Activated naive CD4-positive, alpha-beta T cell treated with anti-CD3 and anti-CD28 coated beads for 36 hours (primary cell): ENCODE data around the gene APBA2. TPM values are rescaled to one million over a fixed set of nuclear protein-coding genes. Genes with fewer than 3 reads are reported as not detected.
"Not testable (repeated sequence)": the region's sequence is repeated elsewhere in the genome, so short reads cannot be mapped to it uniquely, and the experiment has no call there.

Experiments used
- CTCF ChIA-PET: fragments of 350-600 bp; sonication (Branson Sonifier 250); formaldehyde crosslinking; loops from one replicate; lab custom pipeline; 2021; ENCODE audit warnings: antibody characterized with exemption; lab: Charles Lee
- DNase-seq: peaks from one replicate; pipeline ENCODE4 v3.0.0-alpha.2; 2020
- H3K27ac Mint-ChIP-seq: one replicate; pipeline ENCODE4 v1.8.0; 2021; ENCODE audit warnings: mild to moderate bottlenecking, mixed read lengths
- H3K27me3 Mint-ChIP-seq: one replicate; pipeline ENCODE4 v1.8.0; 2021; ENCODE audit warnings: low read depth, mixed read lengths
- H3K36me3 Mint-ChIP-seq: one replicate; pipeline ENCODE4 v1.8.0; 2021; ENCODE audit warnings: low read depth, mixed read lengths
- H3K4me1 Mint-ChIP-seq: one replicate; pipeline ENCODE4 v1.8.0; 2021; ENCODE audit warnings: low read depth, mixed read lengths
- H3K4me3 Mint-ChIP-seq: one replicate; pipeline ENCODE4 v1.8.0; 2021; ENCODE audit warnings: mild to moderate bottlenecking, moderate library complexity, mixed read lengths
- H3K9me3 Mint-ChIP-seq: one replicate; pipeline ENCODE4 v1.8.0; 2021; ENCODE audit warnings: mixed read lengths
- intact Hi-C: fragments of 100-400 bp; cut with micrococcal nuclease; formaldehyde crosslinking; loops from one replicate; pipeline ENCODE4 v1.15.1; 2023
- total RNA-seq, 2 experiments: library from RNA; stranded (reverse); gene quantifications; one replicate each; pipeline ENCODE4 v1.2.3, GENCODE V29; 2021

Gene APBA2
- total RNA-seq, 2 experiments from 2014 or later = 16.2 to 18.3 TPM

DNA sequence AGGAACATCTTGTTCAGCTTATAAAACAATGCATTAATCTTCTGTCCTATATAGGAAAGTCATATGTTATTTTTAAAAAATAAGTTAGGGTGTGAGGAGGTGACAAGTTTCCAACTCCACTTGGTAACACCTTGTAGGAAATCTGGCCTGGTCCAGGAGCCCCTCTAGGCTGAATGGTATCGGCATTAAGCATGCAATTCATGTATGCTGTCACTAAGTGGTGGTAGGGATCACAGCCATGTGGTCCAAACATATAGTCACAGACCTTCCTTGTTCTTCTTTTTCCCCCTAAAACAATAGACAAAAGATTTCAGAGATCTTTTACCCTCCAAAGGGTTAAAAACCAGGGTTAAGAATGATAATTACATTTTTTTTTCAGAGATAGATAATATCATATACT, 4.2 kb upstream of the APBA2 start:
- H3K27me3 Mint-ChIP-seq = no peaks in the 10 kb centered on the region
- H3K4me1 Mint-ChIP-seq = peaks cover 3% of the 10 kb centered on the region
- no peaks in the 10 kb centered on the region for H3K9me3 Mint-ChIP-seq
- no peak for DNase-seq
- H3K27ac Mint-ChIP-seq = no peak overlapping the region
- intact Hi-C loops = loop anchor here (1.0 to 2.0 kb wide), 2 partner anchors 94 to 209 kb away; no protein-coding TSS in a partner anchor
- no peak overlapping the region for H3K4me3 Mint-ChIP-seq
- no peaks in the 10 kb centered on the region for H3K36me3 Mint-ChIP-seq
- CTCF ChIA-PET = no interaction called here

DNA sequence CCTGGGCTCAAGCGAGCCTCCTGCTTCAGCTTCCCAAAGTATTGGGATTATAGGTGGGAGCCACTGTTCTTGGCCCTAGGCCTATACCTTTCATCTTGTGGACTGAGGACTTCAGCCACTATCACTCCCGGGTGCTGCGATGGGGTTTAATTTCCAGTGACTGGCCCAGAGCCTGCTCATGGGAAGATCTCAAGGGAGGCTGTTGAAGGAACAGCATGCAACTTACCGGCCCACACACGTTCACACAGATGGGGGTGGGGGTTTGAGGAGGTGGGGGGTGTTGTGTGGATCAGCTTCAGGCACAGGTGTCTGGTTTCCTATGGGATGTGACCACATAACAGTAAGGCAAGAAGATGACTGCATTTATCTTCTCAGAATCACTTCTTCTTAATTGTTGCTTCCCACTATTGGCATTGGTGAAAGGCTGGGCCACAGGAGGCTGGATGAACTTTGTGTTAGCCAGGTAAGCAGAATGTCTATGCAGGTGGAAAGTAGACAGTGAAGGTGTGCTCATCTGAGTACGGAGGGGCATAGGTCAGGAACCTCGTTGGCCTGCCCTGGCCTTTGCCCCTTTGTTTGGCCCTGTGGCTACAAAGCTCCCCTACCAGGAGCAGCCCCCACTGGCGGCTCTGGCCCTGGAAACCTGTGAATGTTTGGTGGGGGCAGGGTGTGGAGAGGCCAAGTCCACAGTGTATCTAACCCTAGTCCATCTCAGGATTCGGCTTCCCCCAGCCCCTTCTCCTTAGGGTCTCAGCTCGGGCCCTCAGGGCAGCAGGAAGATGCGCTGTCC, 1.4 kb upstream of the APBA2 start:
- CTCF ChIA-PET = interaction anchor here (1.2 to 2.2 kb wide), 2 partner anchors 90 to 205 kb away, joined by 4 to 8 read pairs; no protein-coding TSS in a partner anchor
- no peak for DNase-seq
- H3K36me3 Mint-ChIP-seq = no peaks in the 10 kb centered on the region
- H3K4me1 Mint-ChIP-seq = peaks cover 22% of the 10 kb centered on the region
- intact Hi-C loops = no loop called here
- peak overlapping the region; percentile 66 for H3K4me3 Mint-ChIP-seq
- H3K27me3 Mint-ChIP-seq = no peaks in the 10 kb centered on the region
- no peaks in the 10 kb centered on the region for H3K9me3 Mint-ChIP-seq
- no peak overlapping the region for H3K27ac Mint-ChIP-seq

DNA sequence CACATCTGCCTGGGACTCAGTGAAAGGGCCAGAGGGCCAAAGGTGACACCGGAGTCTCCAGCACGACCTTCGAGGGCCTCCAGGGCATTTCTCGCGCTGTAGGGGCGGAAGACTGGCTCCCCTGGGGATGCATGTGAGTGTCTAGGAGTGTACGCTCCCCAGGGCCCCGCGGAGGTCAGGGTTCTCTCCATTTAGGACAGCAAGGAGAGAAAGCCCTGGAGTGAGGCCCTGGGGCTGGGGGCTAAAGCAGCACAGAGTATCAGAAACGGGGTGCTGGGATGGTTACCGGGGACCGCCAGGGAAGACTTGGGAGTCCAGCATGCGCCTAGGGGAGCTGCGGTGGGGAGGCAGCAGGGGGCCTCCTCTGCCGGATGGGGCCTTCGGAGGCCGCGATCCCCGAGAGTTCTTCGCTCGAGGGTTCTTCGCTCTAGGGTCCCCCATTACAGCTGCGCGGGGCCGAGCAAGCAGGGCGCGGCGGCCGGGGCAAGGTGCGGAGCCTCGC, 595 bp upstream of the APBA2 start:
- Mint-ChIP-seq H3K4me1 (peaks cover 31% of the 10 kb centered on the region), H3K36me3 (no peaks in the 10 kb centered on the region), H3K27ac (no peak overlapping the region), H3K27me3 (no peaks in the 10 kb centered on the region), H3K9me3 (no peaks in the 10 kb centered on the region), H3K4me3 (peak overlapping the region; percentile 66)
- no peak for DNase-seq
- CTCF ChIA-PET = interaction anchor here (1.1 kb wide), 1 partner anchor 26 kb away, joined by 3 read pairs; no protein-coding TSS in a partner anchor
- intact Hi-C loops = loop anchor here (1.0 to 5.0 kb wide), 2 partner anchors 90 to 382 kb away; partner anchors contain the start of gene NSMCE3

DNA sequence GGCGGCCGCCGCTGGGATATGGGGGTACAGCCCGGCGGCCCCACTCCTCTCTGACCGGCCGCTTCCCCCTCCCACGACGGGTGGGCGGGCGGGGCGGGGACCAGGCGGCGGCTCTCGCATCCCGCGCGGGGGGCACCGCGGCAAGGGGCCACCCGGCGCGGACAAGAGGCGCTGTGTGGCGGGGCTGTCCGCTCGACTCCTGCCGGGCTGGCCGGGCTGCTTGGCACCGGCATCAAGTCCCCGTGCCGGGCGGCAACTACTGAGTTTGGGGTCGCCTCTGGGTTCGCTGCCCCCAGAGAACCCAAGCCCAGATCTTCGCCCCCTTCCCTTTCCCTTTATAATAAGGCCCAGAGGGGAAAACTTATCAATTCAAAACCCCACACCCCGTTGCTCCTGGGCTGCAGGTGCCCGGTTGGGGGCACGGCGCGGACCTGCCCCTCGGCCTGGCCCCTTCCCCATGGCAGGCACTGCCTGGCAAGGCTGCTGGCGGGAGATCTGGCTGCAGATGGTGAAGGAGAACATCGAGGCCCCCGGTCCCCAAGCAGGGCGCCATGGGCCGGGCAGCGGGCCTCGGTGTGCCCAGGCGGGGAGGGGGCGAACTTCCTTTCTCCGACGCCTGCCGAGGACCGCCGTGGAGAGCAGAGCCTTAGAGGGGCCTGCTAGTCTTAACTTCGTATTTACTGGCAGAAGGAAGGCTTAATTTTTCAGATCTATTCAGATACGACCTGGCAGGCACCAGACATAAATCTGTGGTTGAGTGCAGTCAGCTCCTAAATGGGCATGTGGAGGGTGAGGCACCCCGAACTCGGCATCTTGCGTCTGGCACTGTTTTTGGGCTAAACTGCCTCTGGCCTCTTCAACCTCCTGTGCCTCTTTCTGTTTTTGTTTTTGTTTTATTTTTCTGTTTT, 911 bp downstream of the APBA2 start:
- Mint-ChIP-seq H3K4me3 (peak overlapping the region; percentile 77), H3K27ac (peak overlapping the region; percentile 50), H3K9me3 (no peaks in the 10 kb centered on the region), H3K36me3 (peaks cover 3% of the 10 kb centered on the region), H3K27me3 (no peaks in the 10 kb centered on the region), H3K4me1 (peaks cover 45% of the 10 kb centered on the region)
- CTCF ChIA-PET = interaction anchor here (1.1 kb wide), 1 partner anchor 25 kb away, joined by 3 read pairs; no protein-coding TSS in a partner anchor
- DNase-seq = peak; percentile 34
- intact Hi-C loops = loop anchor here (5.0 kb wide), 1 partner anchor 381 kb away; the partner anchor contains the start of gene NSMCE3

- H3K4me3 Mint-ChIP-seq = peak overlapping the region; percentile 77
- peak overlapping the region; percentile 50 for H3K27ac Mint-ChIP-seq
- H3K4me1 Mint-ChIP-seq = peaks cover 50% of the 10 kb centered on the region
- DNase-seq = no peak
- H3K36me3 Mint-ChIP-seq = peaks cover 3% of the 10 kb centered on the region
- CTCF ChIA-PET = interaction anchor here (0.8 to 1.0 kb wide), 3 partner anchors 34 to 87 kb away, joined by 3 to 5 read pairs (median 3); no protein-coding TSS in a partner anchor
- H3K9me3 Mint-ChIP-seq = no peaks in the 10 kb centered on the region
- H3K27me3 Mint-ChIP-seq = no peaks in the 10 kb centered on the region
- intact Hi-C loops = loop anchor here (5.0 kb wide), 1 partner anchor 380 kb away; the partner anchor contains the start of gene NSMCE3
Measured at GRCh38 chr15:28887339-28888174, 1.8 kb downstream of the APBA2 start.

DNA sequence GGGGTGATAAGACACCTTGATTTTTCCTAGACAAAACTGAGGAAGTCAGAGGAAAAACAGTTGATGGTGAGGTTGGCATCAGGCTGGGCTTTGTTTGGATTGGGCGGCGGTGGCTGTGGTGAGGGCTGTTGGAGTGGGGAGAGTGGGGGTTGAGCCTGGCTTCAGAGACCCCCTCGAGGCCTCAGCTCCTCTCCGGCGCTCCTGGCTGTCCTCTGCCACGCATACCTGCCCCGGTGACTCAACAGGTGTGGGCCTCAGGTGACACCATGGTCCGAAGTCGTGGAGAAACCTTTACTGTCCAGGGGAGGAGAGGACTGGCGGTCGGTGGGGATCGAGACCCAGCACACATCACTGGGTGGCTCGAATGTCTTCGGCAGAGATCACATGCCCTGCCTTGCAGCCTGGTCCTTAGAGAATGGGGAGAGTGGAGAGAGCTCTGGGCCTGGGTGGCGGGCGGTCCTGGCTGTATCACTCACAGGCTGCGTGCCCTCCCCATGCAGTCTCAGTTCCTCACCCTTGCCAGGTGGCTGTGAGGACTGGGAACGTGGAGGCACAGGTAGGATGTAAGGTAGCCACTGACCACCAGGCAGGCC, 2.6 kb downstream of the APBA2 start:
- intact Hi-C loops = loop anchor here (5.0 kb wide), 1 partner anchor 379 kb away; the partner anchor contains the start of gene NSMCE3
- no peak overlapping the region for H3K27ac Mint-ChIP-seq
- DNase-seq = no peak
- H3K27me3 Mint-ChIP-seq = no peaks in the 10 kb centered on the region
- H3K4me3 Mint-ChIP-seq = no peak overlapping the region
- H3K36me3 Mint-ChIP-seq = peaks cover 3% of the 10 kb centered on the region
- CTCF ChIA-PET = interaction anchor here (0.8 to 1.0 kb wide), 3 partner anchors 33 to 86 kb away, joined by 3 to 5 read pairs (median 3); no protein-coding TSS in a partner anchor
- no peaks in the 10 kb centered on the region for H3K9me3 Mint-ChIP-seq
- peaks cover 57% of the 10 kb centered on the region for H3K4me1 Mint-ChIP-seq

DNA sequence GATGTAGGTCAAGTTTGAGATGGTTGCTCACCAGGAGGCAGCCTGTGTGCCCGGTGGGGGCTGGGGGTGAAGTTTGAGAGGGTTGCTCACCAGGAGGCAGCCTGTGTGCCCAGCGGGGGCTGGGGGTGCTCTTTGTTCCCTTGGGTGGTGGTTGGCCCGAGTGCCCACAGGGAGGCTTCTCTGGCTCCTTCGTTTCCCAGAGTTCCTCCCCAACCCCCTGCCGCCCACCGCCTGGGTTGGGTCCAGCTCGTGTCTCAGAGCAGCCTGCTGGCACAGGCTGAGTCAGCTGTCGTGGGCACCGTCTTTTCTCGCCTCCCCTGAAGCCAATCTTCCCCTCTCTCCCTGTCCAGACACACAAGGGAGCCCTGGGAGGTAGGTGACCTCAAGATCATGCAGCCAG, 3.1 kb downstream of the APBA2 start:
- Mint-ChIP-seq H3K36me3 (peaks cover 3% of the 10 kb centered on the region), H3K4me1 (peaks cover 62% of the 10 kb centered on the region), H3K27me3 (no peaks in the 10 kb centered on the region), H3K27ac (no peak overlapping the region), H3K9me3 (no peaks in the 10 kb centered on the region), H3K4me3 (no peak overlapping the region)
- intact Hi-C loops = loop anchor here (5.0 kb wide), 1 partner anchor 378 kb away; the partner anchor contains the start of gene NSMCE3
- DNase-seq = no peak
- CTCF ChIA-PET = no interaction called here

- Mint-ChIP-seq H3K4me1 (peaks cover 66% of the 10 kb centered on the region), H3K27ac (no peak overlapping the region), H3K4me3 (no peak overlapping the region), H3K9me3 (no peaks in the 10 kb centered on the region), H3K27me3 (no peaks in the 10 kb centered on the region), H3K36me3 (peaks cover 3% of the 10 kb centered on the region)
- DNase-seq = no peak
- intact Hi-C loops = loop anchor here (5.0 kb wide), 1 partner anchor 378 kb away; the partner anchor contains the start of gene NSMCE3
- CTCF ChIA-PET = no interaction called here
Measured at GRCh38 chr15:28889346-28889745, 3.6 kb downstream of the APBA2 start.

GRCh38 chr15:28889871-28890270, 4.1 kb downstream of the APBA2 start:
- not testable (repeated sequence) for H3K27me3 Mint-ChIP-seq, H3K9me3 Mint-ChIP-seq, H3K36me3 Mint-ChIP-seq, DNase-seq
- H3K4me3 Mint-ChIP-seq = peak overlapping the region; percentile 58
- intact Hi-C loops = loop anchor here (1.0 to 5.0 kb wide), 3 partner anchors 48 to 377 kb away; partner anchors contain the start of gene NSMCE3
- peaks cover 68% of the 10 kb centered on the region for H3K4me1 Mint-ChIP-seq
- H3K27ac Mint-ChIP-seq = peak overlapping the region; percentile 86
- CTCF ChIA-PET = interaction anchor here (0.9 to 1.6 kb wide), 3 partner anchors 9 to 46 kb away, joined by 3 read pairs; no protein-coding TSS in a partner anchor

- intact Hi-C loops = loop anchor here (1.0 to 5.0 kb wide), 2 partner anchors 48 to 58 kb away; no protein-coding TSS in a partner anchor
Measured at GRCh38 chr15:28890291-28890690, 4.5 kb downstream of the APBA2 start.

More at GRCh38 chr15:28890291-28890690, 4.5 kb downstream of the APBA2 start:
- peak overlapping the region; percentile 86 for H3K27ac Mint-ChIP-seq
- peak overlapping the region; percentile 58 for H3K4me3 Mint-ChIP-seq
- not testable (repeated sequence) for H3K9me3 Mint-ChIP-seq, DNase-seq, H3K27me3 Mint-ChIP-seq, H3K36me3 Mint-ChIP-seq
- CTCF ChIA-PET = interaction anchor here (0.9 to 1.6 kb wide), 3 partner anchors 9 to 45 kb away, joined by 3 read pairs; no protein-coding TSS in a partner anchor
- H3K4me1 Mint-ChIP-seq = peaks cover 68% of the 10 kb centered on the region
